ENCODE data around the gene B4GALT7.

- no peak for TF ChIP-seq POLR2A (IDR thresholded peaks at IDR 0.05)
- no peak for TF ChIP-seq CTCF (IDR thresholded peaks at IDR 0.05)
- TF ChIP-seq POLR2AphosphoS5 (IDR thresholded peaks at IDR 0.05) = no peak
- no peak for TF ChIP-seq EP300 (IDR thresholded peaks at IDR 0.05)
Measured at GRCh38 chr5:177568326-177568725, 31.6 kb upstream of the B4GALT7 start.
